Ishikawa (cell line): ENCODE measurements around the gene NOTO.

Experiments used
- CEBPB ChIP-seq: IDR thresholded peaks from 2 replicates; pipeline ENCODE4 v1.6.1; 2012
- CREB1 ChIP-seq: IDR thresholded peaks from 2 replicates; pipeline ENCODE4 v1.6.1; 2012; ENCODE audit warnings: low read depth
- EGR1 ChIP-seq: IDR thresholded peaks from 2 replicates; pipeline ENCODE4 v1.6.1; 2012
- EP300 ChIP-seq: IDR thresholded peaks from 2 replicates; pipeline ENCODE4 v1.6.1; 2012; ENCODE audit warnings: borderline replicate concordance
- RAD21 ChIP-seq: IDR thresholded peaks from 2 replicates; pipeline ENCODE4 v1.6.1; 2012; ENCODE audit warnings: low read depth
- YY1 ChIP-seq: IDR thresholded peaks from 2 replicates; pipeline ENCODE4 v1.6.1; 2012; ENCODE audit warnings: low read depth
- ZBTB7A ChIP-seq: IDR thresholded peaks from 2 replicates; pipeline ENCODE4 v1.6.1; 2012; ENCODE audit warnings: low read depth
- TF ChIP-seq, protein P1 (sequence below): IDR thresholded peaks from 2 replicates; pipeline ENCODE4 v1.6.1; 2012; ENCODE audit warnings: low read depth, mild to moderate bottlenecking
- TF ChIP-seq, protein P2 (sequence below): IDR thresholded peaks from 2 replicates; pipeline ENCODE4 v1.6.1; 2012
- TF ChIP-seq, protein P3 (sequence below): IDR thresholded peaks from 2 replicates; pipeline ENCODE4 v1.6.1; 2012

DNA sequence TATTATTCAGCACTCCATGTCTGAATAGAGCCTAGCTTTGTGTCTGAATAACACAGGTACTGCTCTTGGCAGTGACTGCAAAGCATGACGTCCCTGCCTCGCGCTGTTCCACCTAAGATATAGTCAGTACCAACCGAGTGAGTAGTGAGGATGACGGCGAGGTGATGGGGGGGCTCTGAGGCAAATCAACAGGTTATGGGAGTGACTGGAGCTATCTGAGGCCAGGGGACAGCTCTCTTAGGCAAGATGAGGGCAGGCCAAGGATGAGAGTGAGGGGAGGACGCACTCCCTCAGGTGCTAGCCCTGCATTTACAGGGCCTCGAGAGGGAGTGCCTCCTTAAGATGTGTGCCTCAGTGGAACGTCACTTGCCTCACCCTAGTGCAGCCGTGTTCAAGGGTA is 28.1 kb upstream of the NOTO start:
- TF ChIP-seq EP300 (no peak), RAD21 (no peak), YY1 (no peak), ZBTB7A (no peak), CREB1 (no peak), EGR1 (no peak), CEBPB (no peak)
- TF ChIP-seq, protein P1, sequence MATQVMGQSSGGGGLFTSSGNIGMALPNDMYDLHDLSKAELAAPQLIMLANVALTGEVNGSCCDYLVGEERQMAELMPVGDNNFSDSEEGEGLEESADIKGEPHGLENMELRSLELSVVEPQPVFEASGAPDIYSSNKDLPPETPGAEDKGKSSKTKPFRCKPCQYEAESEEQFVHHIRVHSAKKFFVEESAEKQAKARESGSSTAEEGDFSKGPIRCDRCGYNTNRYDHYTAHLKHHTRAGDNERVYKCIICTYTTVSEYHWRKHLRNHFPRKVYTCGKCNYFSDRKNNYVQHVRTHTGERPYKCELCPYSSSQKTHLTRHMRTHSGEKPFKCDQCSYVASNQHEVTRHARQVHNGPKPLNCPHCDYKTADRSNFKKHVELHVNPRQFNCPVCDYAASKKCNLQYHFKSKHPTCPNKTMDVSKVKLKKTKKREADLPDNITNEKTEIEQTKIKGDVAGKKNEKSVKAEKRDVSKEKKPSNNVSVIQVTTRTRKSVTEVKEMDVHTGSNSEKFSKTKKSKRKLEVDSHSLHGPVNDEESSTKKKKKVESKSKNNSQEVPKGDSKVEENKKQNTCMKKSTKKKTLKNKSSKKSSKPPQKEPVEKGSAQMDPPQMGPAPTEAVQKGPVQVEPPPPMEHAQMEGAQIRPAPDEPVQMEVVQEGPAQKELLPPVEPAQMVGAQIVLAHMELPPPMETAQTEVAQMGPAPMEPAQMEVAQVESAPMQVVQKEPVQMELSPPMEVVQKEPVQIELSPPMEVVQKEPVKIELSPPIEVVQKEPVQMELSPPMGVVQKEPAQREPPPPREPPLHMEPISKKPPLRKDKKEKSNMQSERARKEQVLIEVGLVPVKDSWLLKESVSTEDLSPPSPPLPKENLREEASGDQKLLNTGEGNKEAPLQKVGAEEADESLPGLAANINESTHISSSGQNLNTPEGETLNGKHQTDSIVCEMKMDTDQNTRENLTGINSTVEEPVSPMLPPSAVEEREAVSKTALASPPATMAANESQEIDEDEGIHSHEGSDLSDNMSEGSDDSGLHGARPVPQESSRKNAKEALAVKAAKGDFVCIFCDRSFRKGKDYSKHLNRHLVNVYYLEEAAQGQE: no peak
- TF ChIP-seq, protein P2, sequence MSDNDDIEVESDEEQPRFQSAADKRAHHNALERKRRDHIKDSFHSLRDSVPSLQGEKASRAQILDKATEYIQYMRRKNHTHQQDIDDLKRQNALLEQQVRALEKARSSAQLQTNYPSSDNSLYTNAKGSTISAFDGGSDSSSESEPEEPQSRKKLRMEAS: no peak
- TF ChIP-seq, protein P3, sequence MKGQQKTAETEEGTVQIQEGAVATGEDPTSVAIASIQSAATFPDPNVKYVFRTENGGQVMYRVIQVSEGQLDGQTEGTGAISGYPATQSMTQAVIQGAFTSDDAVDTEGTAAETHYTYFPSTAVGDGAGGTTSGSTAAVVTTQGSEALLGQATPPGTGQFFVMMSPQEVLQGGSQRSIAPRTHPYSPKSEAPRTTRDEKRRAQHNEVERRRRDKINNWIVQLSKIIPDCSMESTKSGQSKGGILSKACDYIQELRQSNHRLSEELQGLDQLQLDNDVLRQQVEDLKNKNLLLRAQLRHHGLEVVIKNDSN: no peak
